Loucy (cell line): ENCODE data around the gene DDX6.

ENCODE experiments used
- H2AFZ ChIP-seq: fragments of 200-600 bp; sonication (generic); 2 replicates; pipeline ENCODE4 v1.6.0; 2016; ENCODE audit warnings: antibody characterized with exemption, mild to moderate bottlenecking, low read length, moderate library complexity
- H3F3A ChIP-seq: fragments of 200-600 bp; 2 replicates; pipeline ENCODE4 v1.6.0; 2016; ENCODE audit warnings: antibody characterized with exemption, low read depth, mild to moderate bottlenecking
- H3K27me3 ChIP-seq: fragments of 200-600 bp; sonication (generic); 2 replicates; pipeline ENCODE4 v1.6.1; 2014; ENCODE audit warnings: low read length, mild to moderate bottlenecking; ENCODE audit not compliant: insufficient read depth, poor library complexity, severe bottlenecking
- H3K36me3 ChIP-seq: fragments of 200-600 bp; sonication (generic); 2 replicates; pipeline ENCODE4 v1.6.1; 2016; ENCODE audit warnings: low read length; ENCODE audit not compliant: insufficient read depth
- H3K4me1 ChIP-seq: fragments of 200-600 bp; sonication (generic); 2 replicates; pipeline ENCODE4 v1.5.1; 2014; ENCODE audit warnings: low read length, mild to moderate bottlenecking; ENCODE audit not compliant: insufficient read depth, poor library complexity, severe bottlenecking
- H3K4me2 ChIP-seq: fragments of 200-600 bp; sonication (generic); 2 replicates; pipeline ENCODE4 v1.6.0; 2014; ENCODE audit warnings: antibody characterized with exemption, low read length, low read depth, mild to moderate bottlenecking; ENCODE audit not compliant: poor library complexity, severe bottlenecking
- H3K4me3 ChIP-seq: fragments of 200-600 bp; sonication (generic); 2 replicates; pipeline ENCODE4 v1.5.1; 2014; ENCODE audit warnings: low read length, mild to moderate bottlenecking, mixed read lengths; ENCODE audit not compliant: poor library complexity, severe bottlenecking
- H3K79me2 ChIP-seq: fragments of 200-600 bp; sonication (generic); 2 replicates; pipeline ENCODE4 v1.6.1; 2014; ENCODE audit warnings: low read length; ENCODE audit not compliant: insufficient read depth
- H3K9ac ChIP-seq: fragments of 200-600 bp; sonication (generic); 2 replicates; pipeline ENCODE4 v1.6.0; 2014; ENCODE audit warnings: mild to moderate bottlenecking, low read depth, low read length, moderate library complexity; ENCODE audit not compliant: poor library complexity, severe bottlenecking
- H3K9me2 ChIP-seq: fragments of 200-600 bp; sonication (generic); replicated peaks from 2 replicates; pipeline ENCODE4 v1.6.1; 2016; ENCODE audit warnings: low read depth, low read length, mixed read lengths
- H3K9me3 ChIP-seq: fragments of 200-600 bp; sonication (generic); 2 replicates; pipeline ENCODE4 v1.6.1; 2014; ENCODE audit warnings: mild to moderate bottlenecking, antibody characterized with exemption, low read length, low read depth; ENCODE audit not compliant: insufficient read depth
- H4K20me1 ChIP-seq: fragments of 200-600 bp; sonication (generic); 2 replicates; pipeline ENCODE4 v1.6.0; 2014; ENCODE audit warnings: antibody characterized with exemption, low read length, mild to moderate bottlenecking; ENCODE audit not compliant: insufficient read depth, poor library complexity, severe bottlenecking
- EZH2phosphoT487 ChIP-seq: fragments of 200-600 bp; IDR thresholded peaks from 2 replicates; pipeline ENCODE4 v1.6.1; 2018; ENCODE audit warnings: antibody characterized with exemption, mild to moderate bottlenecking, moderate library complexity, borderline replicate concordance
- TF ChIP-seq, protein P1 (sequence below): fragments of 200-600 bp; sonication (generic); conservative IDR thresholded peaks from 2 replicates; pipeline ENCODE4 v1.5.1; 2014; ENCODE audit warnings: mild to moderate bottlenecking, antibody characterized with exemption, low read length

DDX6 gene

DNA sequence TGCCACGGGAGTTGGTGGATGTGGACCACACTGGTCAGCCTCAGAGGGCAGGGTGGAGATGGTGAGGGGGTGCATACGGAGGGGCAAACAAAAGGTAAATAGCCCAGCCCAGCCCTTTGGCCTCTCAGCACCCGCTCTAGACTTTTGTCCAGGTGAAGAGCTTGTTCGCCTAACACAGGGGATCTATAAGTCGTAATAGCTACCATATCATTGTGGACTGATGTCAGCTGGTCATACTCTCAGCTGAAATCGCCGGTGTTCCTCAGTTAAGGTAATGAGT, 84.5 kb downstream of the DDX6 start:
- H3K9ac ChIP-seq, result no peak overlapping the region
- no peak overlapping the region for H3K4me2 ChIP-seq
- H3K9me3 ChIP-seq, result no peaks in the 10 kb centered on the region

DNA sequence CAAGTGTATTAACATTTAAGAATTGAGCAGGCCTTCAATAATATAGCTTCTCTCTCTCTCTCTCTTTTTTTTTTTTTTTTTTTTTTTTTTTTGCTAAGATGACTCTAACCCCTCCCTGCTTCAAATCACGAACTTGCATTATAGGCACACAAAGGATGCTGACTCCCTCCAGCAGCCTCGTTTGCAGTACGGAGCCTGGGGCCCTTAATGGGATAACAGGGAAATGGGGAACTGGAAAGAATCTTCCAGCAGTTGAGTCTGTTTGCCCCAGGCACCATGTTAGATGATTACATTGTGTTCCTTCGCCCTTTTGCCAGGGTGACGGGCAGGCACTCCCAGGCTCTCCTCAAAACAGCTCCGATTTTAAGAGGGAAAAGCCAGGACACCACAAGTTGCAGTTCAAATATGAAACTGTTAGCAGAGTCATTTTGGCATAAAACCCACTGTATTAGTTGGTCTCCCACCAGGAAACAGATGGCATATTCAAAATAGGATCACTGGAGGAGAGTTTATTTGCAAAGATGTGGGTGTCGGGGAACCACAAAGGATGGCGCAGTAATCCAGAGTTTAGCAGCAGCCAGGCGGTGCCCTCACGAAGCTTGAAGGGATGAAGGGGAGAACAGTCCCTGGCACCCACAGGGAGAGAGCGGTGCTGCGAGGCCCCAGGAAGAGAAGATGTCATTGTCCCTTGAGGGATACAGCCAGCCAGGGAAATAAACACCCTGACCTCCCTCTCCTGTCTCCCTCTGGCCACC, 85.0 kb downstream of the DDX6 start:
- Histone ChIP-seq H3K36me3 (no peaks in the 10 kb centered on the region), H3F3A (no peaks in the 10 kb centered on the region), H3K4me1 (peaks cover 20% of the 10 kb centered on the region), H3K4me2 (peak overlapping the region; percentile 82), H3K79me2 (no peaks in the 10 kb centered on the region), H3K27me3 (peaks cover 3% of the 10 kb centered on the region), H3K9ac (no peak overlapping the region), H3K9me3 (no peaks in the 10 kb centered on the region), H2AFZ (peak overlapping the region; percentile 80; the same call in 1 of the 2 replicates), H4K20me1 (no peaks in the 10 kb centered on the region), H3K4me3 (no peak overlapping the region), H3K9me2 (no peaks in the 10 kb centered on the region)
- TF ChIP-seq, protein P1, sequence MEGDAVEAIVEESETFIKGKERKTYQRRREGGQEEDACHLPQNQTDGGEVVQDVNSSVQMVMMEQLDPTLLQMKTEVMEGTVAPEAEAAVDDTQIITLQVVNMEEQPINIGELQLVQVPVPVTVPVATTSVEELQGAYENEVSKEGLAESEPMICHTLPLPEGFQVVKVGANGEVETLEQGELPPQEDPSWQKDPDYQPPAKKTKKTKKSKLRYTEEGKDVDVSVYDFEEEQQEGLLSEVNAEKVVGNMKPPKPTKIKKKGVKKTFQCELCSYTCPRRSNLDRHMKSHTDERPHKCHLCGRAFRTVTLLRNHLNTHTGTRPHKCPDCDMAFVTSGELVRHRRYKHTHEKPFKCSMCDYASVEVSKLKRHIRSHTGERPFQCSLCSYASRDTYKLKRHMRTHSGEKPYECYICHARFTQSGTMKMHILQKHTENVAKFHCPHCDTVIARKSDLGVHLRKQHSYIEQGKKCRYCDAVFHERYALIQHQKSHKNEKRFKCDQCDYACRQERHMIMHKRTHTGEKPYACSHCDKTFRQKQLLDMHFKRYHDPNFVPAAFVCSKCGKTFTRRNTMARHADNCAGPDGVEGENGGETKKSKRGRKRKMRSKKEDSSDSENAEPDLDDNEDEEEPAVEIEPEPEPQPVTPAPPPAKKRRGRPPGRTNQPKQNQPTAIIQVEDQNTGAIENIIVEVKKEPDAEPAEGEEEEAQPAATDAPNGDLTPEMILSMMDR, result no peak
- TF ChIP-seq EZH2phosphoT487, result no peak

More for the DNA sequence above, 84.5 kb downstream of the DDX6 start:
- TF ChIP-seq, protein P1, result no peak
- TF ChIP-seq EZH2phosphoT487, result no peak
- Histone ChIP-seq H4K20me1 (no peaks in the 10 kb centered on the region), H3K9me2 (no peaks in the 10 kb centered on the region), H3F3A (no peaks in the 10 kb centered on the region), H2AFZ (no peak overlapping the region), H3K36me3 (no peaks in the 10 kb centered on the region), H3K79me2 (no peaks in the 10 kb centered on the region), H3K27me3 (peaks cover 3% of the 10 kb centered on the region), H3K4me3 (no peak overlapping the region), H3K4me1 (peaks cover 20% of the 10 kb centered on the region)

DNA sequence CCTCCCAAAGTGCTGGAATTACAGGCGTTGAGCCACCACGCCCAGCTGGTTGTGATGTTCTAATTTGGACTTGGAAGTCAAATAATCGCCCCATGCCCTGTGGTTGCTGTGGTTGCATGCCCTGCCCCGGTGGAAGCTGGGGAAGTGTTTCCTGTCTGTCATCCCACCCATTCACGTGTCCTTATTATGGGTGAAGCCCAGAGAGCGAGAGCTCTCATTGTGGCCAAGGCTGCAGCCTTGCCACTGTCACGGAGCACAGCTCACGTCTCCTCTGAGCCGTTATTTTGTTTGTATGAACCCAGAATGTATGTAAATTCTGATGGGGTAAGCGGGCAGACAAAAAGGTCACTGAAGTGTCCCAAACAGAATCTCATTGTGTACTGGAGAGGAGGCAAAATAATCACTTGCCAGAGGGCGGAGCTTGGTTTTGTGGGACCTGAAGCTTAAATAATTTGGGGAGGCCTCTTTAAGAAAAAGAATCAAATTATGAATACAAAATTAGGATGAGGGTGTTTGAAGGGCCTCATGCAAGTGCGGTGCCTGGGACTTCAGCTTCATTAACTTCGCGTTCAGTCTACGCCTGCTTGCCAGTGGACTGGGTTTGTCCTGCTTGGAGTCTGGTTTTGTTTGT, 85.7 kb downstream of the DDX6 start:
- H3K9ac ChIP-seq, result peak overlapping the region; percentile 29
- no peaks in the 10 kb centered on the region for H3K9me3 ChIP-seq
- peak overlapping the region; percentile 58 for H3K4me3 ChIP-seq
- H2AFZ ChIP-seq, result peak overlapping the region; percentile 80
- no peaks in the 10 kb centered on the region for H3K36me3 ChIP-seq
- no peaks in the 10 kb centered on the region for H4K20me1 ChIP-seq
- TF ChIP-seq, protein P1, result no peak
- TF ChIP-seq EZH2phosphoT487, result no peak
- peaks cover 20% of the 10 kb centered on the region for H3K4me1 ChIP-seq
- peaks cover 3% of the 10 kb centered on the region for H3K27me3 ChIP-seq
- peak overlapping the region; percentile 82 for H3K4me2 ChIP-seq
- no peaks in the 10 kb centered on the region for H3F3A ChIP-seq
- H3K9me2 ChIP-seq, result no peaks in the 10 kb centered on the region
- H3K79me2 ChIP-seq, result no peaks in the 10 kb centered on the region
